22Rv1 (cell line): ENCODE measurements around the gene AJUBA.

ENCODE experiments used
- CTCF ChIP-seq: fragments of 450-650 bp; IDR thresholded peaks from 2 replicates; pipeline ENCODE4 v1.5.1; 2017; ENCODE audit warnings: mild to moderate bottlenecking
- ZFX ChIP-seq: fragments of 450-650 bp; IDR thresholded peaks from 2 replicates; pipeline ENCODE4 v1.6.1; 2017; ENCODE audit warnings: antibody characterized with exemption, borderline replicate concordance

- TF ChIP-seq CTCF (no peak), ZFX (no peak)
Measured at GRCh38 chr14:22935156-22935555, 47.2 kb downstream of the AJUBA start.
